Measurements from ENCODE around the gene SVIL.
"Not testable (repeated sequence)": the region's sequence is repeated elsewhere in the genome, so short reads cannot be mapped to it uniquely, and the experiment has no call there.

The SVIL gene

GRCh38 chr10:29619241-29619669 is 15.5 kb downstream of the SVIL start:
- Mint-ChIP-seq H3K27ac (no peak overlapping the region), H3K4me1 (peaks cover 25% of the 10 kb centered on the region), H3K9me3 (no peaks in the 10 kb centered on the region), H3K36me3 (no peaks in the 10 kb centered on the region), H3K4me3 (no peak overlapping the region)
- ATAC-seq (no peak), DNase-seq (ENCODE audit: low spot score in 2 of 2) (no peak)

GRCh38 chr10:29618341-29619171 is 16.2 kb downstream of the SVIL start:
- H3K9me3 Mint-ChIP-seq: no peaks in the 10 kb centered on the region
- no peak overlapping the region for H3K27ac Mint-ChIP-seq
- H3K4me3 Mint-ChIP-seq: no peak overlapping the region
- ATAC-seq: no peak
- peaks cover 25% of the 10 kb centered on the region for H3K4me1 Mint-ChIP-seq
- no peak for DNase-seq (ENCODE audit: low spot score in 2 of 2)
- H3K36me3 Mint-ChIP-seq: no peaks in the 10 kb centered on the region

- H3K27ac Mint-ChIP-seq: no peak overlapping the region
- H3K9me3 Mint-ChIP-seq: no peaks in the 10 kb centered on the region
- no peaks in the 10 kb centered on the region for H3K36me3 Mint-ChIP-seq
- H3K4me3 Mint-ChIP-seq: no peak overlapping the region
- ATAC-seq: no peak
- DNase-seq (ENCODE audit: low spot score in 2 of 2): no peak
- peaks cover 25% of the 10 kb centered on the region for H3K4me1 Mint-ChIP-seq
Measured at GRCh38 chr10:29617880-29618340, 16.9 kb downstream of the SVIL start.

GRCh38 chr10:29616542-29616941 is 18.2 kb downstream of the SVIL start:
- peaks cover 15% of the 10 kb centered on the region for H3K4me1 Mint-ChIP-seq
- H3K27ac Mint-ChIP-seq: no peak overlapping the region
- DNase-seq (ENCODE audit: low spot score in 2 of 2) (no peak), ATAC-seq (no peak)
- H3K4me3 Mint-ChIP-seq: no peak overlapping the region
- H3K9me3 Mint-ChIP-seq: no peaks in the 10 kb centered on the region
- H3K36me3 Mint-ChIP-seq: no peaks in the 10 kb centered on the region

- Mint-ChIP-seq H3K4me1 (peaks cover 21% of the 10 kb centered on the region), H3K4me3 (no peak overlapping the region), H3K36me3 (peaks cover under 1% of the 10 kb centered on the region), H3K9me3 (no peaks in the 10 kb centered on the region), H3K27ac (no peak overlapping the region)
- no peak for ATAC-seq
- DNase-seq (ENCODE audit: low spot score in 2 of 2): no peak
Measured at GRCh38 chr10:29615195-29615594, 19.6 kb downstream of the SVIL start.

GRCh38 chr10:29614289-29614688 is 20.5 kb downstream of the SVIL start:
- H3K4me3 Mint-ChIP-seq; H3K36me3 Mint-ChIP-seq; DNase-seq (ENCODE audit: low spot score in 2 of 2); H3K9me3 Mint-ChIP-seq; H3K27ac Mint-ChIP-seq; ATAC-seq: not testable (repeated sequence)
- H3K4me1 Mint-ChIP-seq: peaks cover 20% of the 10 kb centered on the region

GRCh38 chr10:29613791-29614190 is 21.0 kb downstream of the SVIL start:
- no peak overlapping the region for H3K4me3 Mint-ChIP-seq
- peaks cover 20% of the 10 kb centered on the region for H3K4me1 Mint-ChIP-seq
- ATAC-seq: no peak
- H3K9me3 Mint-ChIP-seq: no peaks in the 10 kb centered on the region
- DNase-seq (ENCODE audit: low spot score in 2 of 2): no peak
- H3K27ac Mint-ChIP-seq: no peak overlapping the region
- peaks cover 4% of the 10 kb centered on the region for H3K36me3 Mint-ChIP-seq

GRCh38 chr10:29613196-29613595 is 21.6 kb downstream of the SVIL start:
- no peak overlapping the region for H3K4me3 Mint-ChIP-seq
- peaks cover 20% of the 10 kb centered on the region for H3K4me1 Mint-ChIP-seq
- ATAC-seq (no peak), DNase-seq (ENCODE audit: low spot score in 2 of 2) (no peak)
- H3K9me3 Mint-ChIP-seq: no peaks in the 10 kb centered on the region
- H3K27ac Mint-ChIP-seq: no peak overlapping the region
- peaks cover 4% of the 10 kb centered on the region for H3K36me3 Mint-ChIP-seq

GRCh38 chr10:29612657-29613056 is 22.1 kb downstream of the SVIL start:
- Mint-ChIP-seq H3K4me3 (no peak overlapping the region), H3K4me1 (peaks cover 20% of the 10 kb centered on the region), H3K36me3 (peaks cover 4% of the 10 kb centered on the region), H3K27ac (no peak overlapping the region), H3K9me3 (no peaks in the 10 kb centered on the region)
- ATAC-seq (no peak), DNase-seq (ENCODE audit: low spot score in 2 of 2) (no peak)

- no peak overlapping the region for H3K27ac Mint-ChIP-seq
- ATAC-seq: no peak
Measured at GRCh38 chr10:29611781-29612381, 22.9 kb downstream of the SVIL start.

GRCh38 chr10:29610876-29611647 is 23.7 kb downstream of the SVIL start:
- no peak for DNase-seq (ENCODE audit: low spot score in 2 of 2)

More at GRCh38 chr10:29611781-29612381, 22.9 kb downstream of the SVIL start:
- no peak for DNase-seq (ENCODE audit: low spot score in 2 of 2)
- Mint-ChIP-seq H3K4me1 (peaks cover 20% of the 10 kb centered on the region), H3K36me3 (peaks cover 4% of the 10 kb centered on the region), H3K9me3 (no peaks in the 10 kb centered on the region), H3K4me3 (no peak overlapping the region)

GRCh38 chr10:29610331-29610730 is 24.4 kb downstream of the SVIL start:
- not testable (repeated sequence) for H3K9me3 Mint-ChIP-seq; H3K4me3 Mint-ChIP-seq; ATAC-seq; DNase-seq (ENCODE audit: low spot score in 2 of 2); H3K36me3 Mint-ChIP-seq
- peaks cover 18% of the 10 kb centered on the region for H3K4me1 Mint-ChIP-seq
- H3K27ac Mint-ChIP-seq: peak overlapping the region; percentile 66

More at GRCh38 chr10:29610876-29611647, 23.7 kb downstream of the SVIL start:
- H3K4me3 Mint-ChIP-seq: no peak overlapping the region
- H3K4me1 Mint-ChIP-seq: peaks cover 20% of the 10 kb centered on the region
- H3K9me3 Mint-ChIP-seq: no peaks in the 10 kb centered on the region
- peaks cover 4% of the 10 kb centered on the region for H3K36me3 Mint-ChIP-seq
- ATAC-seq: no peak
- H3K27ac Mint-ChIP-seq: no peak overlapping the region

- no peak overlapping the region for H3K4me3 Mint-ChIP-seq
- H3K9me3 Mint-ChIP-seq: no peaks in the 10 kb centered on the region
- ATAC-seq (no peak), DNase-seq (ENCODE audit: low spot score in 2 of 2) (no peak)
- peak overlapping the region; percentile 66 for H3K27ac Mint-ChIP-seq
- peaks cover 4% of the 10 kb centered on the region for H3K36me3 Mint-ChIP-seq
- peaks cover 16% of the 10 kb centered on the region for H3K4me1 Mint-ChIP-seq
Measured at GRCh38 chr10:29609696-29610095, 25.1 kb downstream of the SVIL start.

- H3K4me3 Mint-ChIP-seq: no peak overlapping the region
- no peaks in the 10 kb centered on the region for H3K9me3 Mint-ChIP-seq
- peaks cover 16% of the 10 kb centered on the region for H3K4me1 Mint-ChIP-seq
- DNase-seq (ENCODE audit: low spot score in 2 of 2) (no peak), ATAC-seq (no peak)
- H3K36me3 Mint-ChIP-seq: peaks cover 4% of the 10 kb centered on the region
- H3K27ac Mint-ChIP-seq: no peak overlapping the region
Measured at GRCh38 chr10:29608476-29609301, 26.1 kb downstream of the SVIL start.

- Mint-ChIP-seq H3K27ac (no peak overlapping the region), H3K4me3 (no peak overlapping the region), H3K9me3 (no peaks in the 10 kb centered on the region), H3K4me1 (peaks cover 16% of the 10 kb centered on the region), H3K36me3 (peaks cover 4% of the 10 kb centered on the region)
- DNase-seq (ENCODE audit: low spot score in 2 of 2): no peak
- ATAC-seq: no peak
Measured at GRCh38 chr10:29608062-29608461, 26.7 kb downstream of the SVIL start.

Measured in stimulated activated effector memory CD8-positive, alpha-beta T cell treated with anti-CD3 and anti-CD28 coated beads, Interleukin-12 subunit alpha, Interleukin-12 subunit beta, amount 100 ng/mL, for 72 hours (primary cell).